ENCODE data around the gene JUND. TPM values are rescaled to one million over a fixed set of nuclear protein-coding genes. Genes with fewer than 3 reads are reported as not detected.

JUND gene
- total and polyA plus RNA-seq, 2 donors from 2014 or later: 117 to 181 TPM

- Histone ChIP-seq H3K27me3 (ENCODE audit: control insufficient read depth, insufficient read depth, low read length) (no peaks in the 10 kb centered on the region), H3K4me1 (ENCODE audit: control insufficient read depth in 2 of 3, insufficient read depth in 2 of 3, low read depth in 1 of 3, low read length in 3 of 3) (peaks cover 0 to 18% (median 0%) of the 10 kb centered on the region in 3 donors), H3K9ac (ENCODE audit: low read length in 3 of 3) (no peak overlapping the region), H3K27ac (ENCODE audit: low read depth in 2 of 2, low read length in 2 of 2) (no peak overlapping the region), H3K9me3 (ENCODE audit: control insufficient read depth in 2 of 3, insufficient read depth in 1 of 3, low read length in 3 of 3) (no peaks in the 10 kb centered on the region), H3K36me3 (ENCODE audit: control insufficient read depth in 2 of 3, insufficient read depth in 3 of 3, low read length in 3 of 3) (no peaks in the 10 kb centered on the region), H3K4me3 (ENCODE audit: low read length in 3 of 3) (no peak overlapping the region)
- FAIRE-seq: no peak
- intact Hi-C loops (cut with DNase I): no loop called here
- peak in 1 of 5 donors; percentile 48 for DNase-seq
- no peak for TF ChIP-seq CTCF (IDR thresholded peaks at IDR 0.05; ENCODE audit: borderline replicate concordance, extremely low read depth, insufficient read depth)
Measured at GRCh38 chr19:18299654-18300053, 18.2 kb upstream of the JUND start.

GRCh38 chr19:18298601-18299000 is 17.2 kb upstream of the JUND start:
- no peak overlapping the region for H3K9ac ChIP-seq (ENCODE audit: low read length in 3 of 3)
- FAIRE-seq (no peak), DNase-seq (no peak)
- peaks cover 0 to 15% (median under 1%) of the 10 kb centered on the region in 3 donors for H3K4me1 ChIP-seq (ENCODE audit: control insufficient read depth in 2 of 3, insufficient read depth in 2 of 3, low read depth in 1 of 3, low read length in 3 of 3)
- H3K27ac ChIP-seq (ENCODE audit: low read depth in 2 of 2, low read length in 2 of 2): no peak overlapping the region
- H3K4me3 ChIP-seq (ENCODE audit: low read length in 3 of 3): no peak overlapping the region
- H3K9me3 ChIP-seq (ENCODE audit: control insufficient read depth in 2 of 3, insufficient read depth in 1 of 3, low read length in 3 of 3): no peaks in the 10 kb centered on the region
- H3K27me3 ChIP-seq (ENCODE audit: control insufficient read depth, insufficient read depth, low read length): no peaks in the 10 kb centered on the region
- intact Hi-C loops (cut with DNase I): no loop called here
- no peak for TF ChIP-seq CTCF (IDR thresholded peaks at IDR 0.05; ENCODE audit: borderline replicate concordance, extremely low read depth, insufficient read depth)
- no peaks in the 10 kb centered on the region for H3K36me3 ChIP-seq (ENCODE audit: control insufficient read depth in 2 of 3, insufficient read depth in 3 of 3, low read length in 3 of 3)

GRCh38 chr19:18297308-18297707 is 15.9 kb upstream of the JUND start:
- peaks cover 0 to 13% (median 9%) of the 10 kb centered on the region in 3 donors for H3K4me1 ChIP-seq (ENCODE audit: control insufficient read depth in 2 of 3, insufficient read depth in 2 of 3, low read depth in 1 of 3, low read length in 3 of 3)
- H3K27me3 ChIP-seq (ENCODE audit: control insufficient read depth, insufficient read depth, low read length): no peaks in the 10 kb centered on the region
- no peak overlapping the region for H3K9ac ChIP-seq (ENCODE audit: low read length in 3 of 3)
- intact Hi-C loops (cut with DNase I): no loop called here
- TF ChIP-seq CTCF (IDR thresholded peaks at IDR 0.05; ENCODE audit: borderline replicate concordance, extremely low read depth, insufficient read depth): no peak
- no peak overlapping the region for H3K27ac ChIP-seq (ENCODE audit: low read depth in 2 of 2, low read length in 2 of 2)
- no peaks in the 10 kb centered on the region for H3K9me3 ChIP-seq (ENCODE audit: control insufficient read depth in 2 of 3, insufficient read depth in 1 of 3, low read length in 3 of 3)
- H3K4me3 ChIP-seq (ENCODE audit: low read length in 3 of 3): no peak overlapping the region
- H3K36me3 ChIP-seq (ENCODE audit: control insufficient read depth in 2 of 3, insufficient read depth in 3 of 3, low read length in 3 of 3): no peaks in the 10 kb centered on the region
- DNase-seq: peak in 1 of 5 donors; percentile 56
- no peak for FAIRE-seq

GRCh38 chr19:18295034-18295451 is 13.6 kb upstream of the JUND start:
- intact Hi-C loops (cut with DNase I): no loop called here
- Histone ChIP-seq H3K36me3 (ENCODE audit: control insufficient read depth in 2 of 3, insufficient read depth in 3 of 3, low read length in 3 of 3) (no peaks in the 10 kb centered on the region), H3K4me3 (ENCODE audit: low read length in 3 of 3) (no peak overlapping the region), H3K4me1 (ENCODE audit: control insufficient read depth in 2 of 3, insufficient read depth in 2 of 3, low read depth in 1 of 3, low read length in 3 of 3) (peaks cover 0 to 9% (median 8%) of the 10 kb centered on the region in 3 donors), H3K27me3 (ENCODE audit: control insufficient read depth, insufficient read depth, low read length) (no peaks in the 10 kb centered on the region), H3K9me3 (ENCODE audit: control insufficient read depth in 2 of 3, insufficient read depth in 1 of 3, low read length in 3 of 3) (no peaks in the 10 kb centered on the region), H3K9ac (ENCODE audit: low read length in 3 of 3) (no peak overlapping the region), H3K27ac (ENCODE audit: low read depth in 2 of 2, low read length in 2 of 2) (no peak overlapping the region)
- FAIRE-seq (no peak), DNase-seq (peak in 1 of 5 donors; percentile 38)
- no peak for TF ChIP-seq CTCF (IDR thresholded peaks at IDR 0.05; ENCODE audit: borderline replicate concordance, extremely low read depth, insufficient read depth)
